Stomach (tissue), 9 donors: Measurements from ENCODE around the gene KIAA0513. TPM values are rescaled to one million over a fixed set of nuclear protein-coding genes. Genes with fewer than 3 reads are reported as not detected.
A peak's percentile ranks its signal among the peaks of the same experiment; 100 is the strongest.

Experiments used
- DNase-seq, 2 donors: peaks; one replicate each; pipeline versions ENCODE4 v3.0.0 to v3.0.0-alpha.2; 2013 to 2019
- H3K27ac ChIP-seq, 5 donors: fragments of 200-600 bp in 4 of 5; sonication (generic) in 4 of 5; one replicate each; pipeline ENCODE4 v1.5.1; 2013 to 2019; ENCODE audit warnings: mild to moderate bottlenecking in 1 of 5, moderate library complexity in 1 of 5
- H3K27me3 ChIP-seq, 3 donors: fragments of 200-600 bp; sonication (generic); one replicate each; pipeline ENCODE4 v1.5.1; 2017 to 2019; ENCODE audit warnings: mixed run types in 1 of 3
- H3K36me3 ChIP-seq, 4 donors: fragments of 200-600 bp; sonication (generic); 1 replicate in 3 of 4; 2 replicates in 1 of 4; pipeline ENCODE4 v1.5.1; 2016 to 2019
- H3K4me1 ChIP-seq, 4 donors: fragments of 200-600 bp; sonication (generic); one replicate each; pipeline ENCODE4 v1.5.1; 2016 to 2019
- H3K4me3 ChIP-seq, 4 donors: fragments of 200-600 bp; sonication (generic) in 3 of 4; one replicate each; pipeline ENCODE4 v1.5.1; 2016 to 2019; ENCODE audit warnings: mild to moderate bottlenecking in 1 of 4
- H3K9me3 ChIP-seq, 4 donors: fragments of 200-600 bp; sonication (generic); one replicate each; pipeline ENCODE4 v1.5.1; 2016 to 2019
- CTCF ChIP-seq, 7 experiments: fragments of 450-650 bp in 4 of 7; fragments of 200-600 bp in 3 of 7; sonication (generic) in 3 of 7; IDR thresholded peaks; one replicate each; pipeline ENCODE4 v1.5.1; 2016 to 2019; ENCODE audit warnings: antibody characterized with exemption in 7 of 7, control low read depth in 2 of 7, mild to moderate bottlenecking in 1 of 7
- EP300 ChIP-seq: sonication (generic); formaldehyde crosslinking; IDR thresholded peaks from one replicate; pipeline ENCODE4 v1.6.1; 2017; ENCODE audit warnings: antibody characterized with exemption
- POLR2A ChIP-seq, 4 donors: fragments of 450-650 bp; IDR thresholded peaks; one replicate each; pipeline ENCODE4 v1.6.1; 2016; ENCODE audit warnings: antibody characterized with exemption in 4 of 4, control low read depth in 2 of 4, mild to moderate bottlenecking in 1 of 4, moderate library complexity in 1 of 4
- POLR2AphosphoS5 ChIP-seq, 3 donors: sonication (generic); formaldehyde crosslinking; IDR thresholded peaks; one replicate each; pipeline ENCODE4 v1.6.1; 2016; ENCODE audit warnings: antibody characterized with exemption in 3 of 3
- WGBS, 5 donors: extraction: QIAGEN DNeasy Blood & Tissue Kit in 3 of 5; methylation state at CpG; one replicate each; pipeline versions ENCODE4 v1.1.5 to v1.1.7; 2013 to 2018; 5-methylcytosine and 5-hydroxymethylcytosine counted together
- intact Hi-C: fragments of 100-400 bp; cut with DNase I; formaldehyde crosslinking; loops from one replicate; pipeline ENCODE4 v1.15.1; 2023; ENCODE audit warnings: low total_unique reads
- polyA plus RNA-seq, 3 donors: library from polyadenylated mRNA; stranded (reverse); fragments of 200-250 nt; gene quantifications; one replicate each; pipeline ENCODE4 v1.2.3, GENCODE V29; 2013
- total RNA-seq, 5 donors: library from RNA; depleted of rRNA; stranded (reverse); fragments of >200 nt; gene quantifications; one replicate each; pipeline versions ENCODE4 v1.1.0 to v1.2.3, GENCODE V29; 2014 to 2016
- donor health status: healthy with polysubstance abuse.
- donor health status: Bipolar disorder and iron deficiency.
- donor health status: healthy.

Gene KIAA0513
- total and polyA plus RNA-seq, 8 donors, result 3.6 to 40.6 (median 14.9) TPM

GRCh38 chr16:85046931-85047866 lies 19.6 kb downstream of the KIAA0513 start:
- intact Hi-C loops, result no loop called here
- TF ChIP-seq CTCF (IDR thresholded peaks at IDR 0.05) (no peak), EP300 (no peak), POLR2A (IDR thresholded peaks at IDR 0.05) (no peak), POLR2AphosphoS5 (IDR thresholded peaks at IDR 0.05) (peak in 2 of 3 donors; percentile 40 to 50)
- DNase-seq, result peak; percentile 76 to 90
- 48 to 62% (median 58%) methylated on average over 19 to 20 of the region's 20 CpGs for WGBS, 5 donors
- H3K27ac ChIP-seq, result peak overlapping the region; percentile 55 to 80 (median 68)
- H3K27me3 ChIP-seq, result no peaks in the 10 kb centered on the region
- peaks cover 20 to 53% (median 31%) of the 10 kb centered on the region in 4 donors for H3K4me1 ChIP-seq
- H3K4me3 ChIP-seq, result peak overlapping the region in 1 of 4 donors; percentile 1
- H3K36me3 ChIP-seq, result peaks cover 0 to 33% (median 10%) of the 10 kb centered on the region in 4 donors
- no peaks in the 10 kb centered on the region for H3K9me3 ChIP-seq

GRCh38 chr16:85047867-85048455 lies 20.4 kb downstream of the KIAA0513 start:
- Histone ChIP-seq H3K9me3 (no peaks in the 10 kb centered on the region), H3K27ac (peak overlapping the region; percentile 55 to 80 (median 68)), H3K4me3 (peak overlapping the region in 1 of 4 donors; percentile 1), H3K4me1 (peaks cover 20 to 46% (median 28%) of the 10 kb centered on the region in 4 donors), H3K36me3 (peaks cover 0 to 33% (median 10%) of the 10 kb centered on the region in 4 donors), H3K27me3 (no peaks in the 10 kb centered on the region)
- WGBS, 5 donors, result 75 to 86% (median 78%) methylated on average over 11 of the region's 11 CpGs
- intact Hi-C loops, result no loop called here
- TF ChIP-seq POLR2AphosphoS5 (IDR thresholded peaks at IDR 0.05), result no peak
- TF ChIP-seq EP300, result no peak
- TF ChIP-seq POLR2A (IDR thresholded peaks at IDR 0.05), result no peak
- TF ChIP-seq CTCF (IDR thresholded peaks at IDR 0.05), result no peak
- peak in 1 of 2 donors; percentile 61 for DNase-seq

DNA sequence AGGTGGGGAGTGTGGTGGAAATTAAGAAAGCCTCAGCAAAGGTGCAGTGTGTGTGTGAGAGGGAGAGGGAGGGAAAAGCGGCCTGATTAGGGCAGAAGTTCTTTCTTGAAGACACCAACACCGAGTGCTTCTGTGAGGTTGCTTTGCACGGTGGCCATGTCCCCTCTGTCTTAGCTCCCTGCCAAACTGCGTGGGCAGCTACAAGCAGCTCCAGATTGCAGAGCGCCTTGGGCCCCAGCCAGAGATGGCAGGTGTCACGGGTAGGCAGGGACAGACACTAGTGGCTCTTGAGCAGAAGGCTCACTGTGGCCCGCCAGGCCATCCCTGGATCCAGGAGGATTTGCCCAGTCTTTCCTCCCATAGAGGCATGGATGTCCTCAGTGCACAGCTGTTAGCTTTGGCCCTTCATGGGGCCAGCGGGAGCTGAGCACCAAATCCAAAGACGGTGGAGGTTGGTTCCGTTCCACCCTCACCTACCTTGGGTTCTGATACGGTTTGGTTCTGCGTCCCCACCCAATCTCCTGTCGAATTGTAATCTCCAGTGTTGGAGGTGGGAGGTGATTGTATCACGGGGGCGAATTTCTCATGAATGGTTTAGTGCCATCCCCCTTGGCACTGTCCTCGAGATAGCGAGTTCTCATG lies 21.4 kb downstream of the KIAA0513 start:
- Histone ChIP-seq H3K27ac (no peak overlapping the region), H3K9me3 (no peaks in the 10 kb centered on the region), H3K4me3 (no peak overlapping the region), H3K27me3 (no peaks in the 10 kb centered on the region), H3K36me3 (peaks cover 0 to 27% (median 4%) of the 10 kb centered on the region in 4 donors), H3K4me1 (peaks cover 20 to 44% (median 28%) of the 10 kb centered on the region in 4 donors)
- intact Hi-C loops, result no loop called here
- 90 to 96% (median 93%) methylated on average over 15 to 17 of the region's 17 CpGs for WGBS, 5 donors
- DNase-seq, result no peak
- TF ChIP-seq POLR2AphosphoS5 (IDR thresholded peaks at IDR 0.05) (no peak), CTCF (IDR thresholded peaks at IDR 0.05) (no peak), POLR2A (IDR thresholded peaks at IDR 0.05) (no peak), EP300 (no peak)

DNA sequence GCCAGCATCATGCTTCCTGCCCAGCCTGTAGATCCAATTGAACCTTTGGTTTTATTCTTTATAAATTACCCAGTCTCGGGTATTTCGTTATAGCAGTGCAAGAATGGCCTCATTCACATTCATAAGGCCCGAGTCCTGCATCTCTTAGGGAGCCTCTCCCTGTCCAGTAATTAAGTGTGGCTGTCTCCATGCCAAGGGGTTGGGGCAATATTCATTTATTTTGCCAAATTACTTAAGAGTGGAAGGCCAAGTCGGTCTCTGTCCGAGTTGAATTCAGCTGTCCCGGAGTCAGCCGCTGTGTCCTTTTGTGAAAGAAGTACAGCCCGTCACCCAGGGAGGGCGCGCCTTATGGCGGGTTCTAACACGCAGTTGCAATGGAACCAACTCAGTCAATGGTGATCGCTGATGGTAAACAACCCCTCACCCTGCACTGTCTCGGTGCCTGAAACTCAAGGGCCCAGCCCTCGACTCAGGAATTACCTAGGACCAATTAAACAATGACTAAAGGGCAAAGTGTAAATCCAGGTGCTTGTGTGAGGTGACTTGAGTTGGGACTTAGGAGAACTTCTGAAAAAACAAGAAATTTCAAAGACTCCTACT lies 22.2 kb downstream of the KIAA0513 start:
- H3K36me3 ChIP-seq, result peaks cover 0 to 19% (median 3%) of the 10 kb centered on the region in 4 donors
- peaks cover 23 to 49% (median 31%) of the 10 kb centered on the region in 4 donors for H3K4me1 ChIP-seq
- 78 to 97% (median 96%) methylated on average over 15 of the region's 15 CpGs for WGBS, 5 donors
- intact Hi-C loops, result no loop called here
- TF ChIP-seq POLR2A (IDR thresholded peaks at IDR 0.05) (no peak), POLR2AphosphoS5 (IDR thresholded peaks at IDR 0.05) (no peak), EP300 (no peak), CTCF (IDR thresholded peaks at IDR 0.05) (no peak)
- no peaks in the 10 kb centered on the region for H3K9me3 ChIP-seq
- no peak overlapping the region for H3K4me3 ChIP-seq
- no peak overlapping the region for H3K27ac ChIP-seq
- H3K27me3 ChIP-seq, result no peaks in the 10 kb centered on the region
- DNase-seq, result no peak
